Spleen (tissue), 11 donors: ENCODE data around the gene NTF4. TPM values are rescaled to one million over a fixed set of nuclear protein-coding genes. Genes with fewer than 3 reads are reported as not detected.

Experiments used
- DNase-seq: peaks from one replicate; pipeline ENCODE4 v3.0.0-alpha.2; 2020
- H3K27ac ChIP-seq, 8 donors: fragments of 200-600 bp; sonication (generic) in 7 of 8; 1 replicate in 4 of 8; 2 replicates in 4 of 8; pipeline versions ENCODE4 v1.5.0 to v1.8.0; 2016 to 2021; ENCODE audit warnings: inconsistent platforms in 4 of 8, mild to moderate bottlenecking in 4 of 8, moderate library complexity in 1 of 8
- H3K27me3 ChIP-seq, 7 donors: fragments of 200-600 bp; sonication (generic) in 6 of 7; replicated peaks in 1 of 7; 1 replicate in 4 of 7; 2 replicates in 3 of 7; pipeline versions ENCODE4 v1.5.0 to v1.8.0; 2016 to 2021; ENCODE audit warnings: inconsistent platforms in 3 of 7, mild to moderate bottlenecking in 1 of 7
- H3K36me3 ChIP-seq, 6 donors: fragments of 200-600 bp; sonication (generic) in 5 of 6; 1 replicate in 4 of 6; 2 replicates in 2 of 6; pipeline versions ENCODE4 v1.5.0 to v1.8.0; 2016 to 2021; ENCODE audit warnings: inconsistent platforms in 2 of 6
- H3K4me1 ChIP-seq, 6 donors: fragments of 200-600 bp; sonication (generic) in 5 of 6; 1 replicate in 3 of 6; 2 replicates in 3 of 6; pipeline versions ENCODE4 v1.5.0 to v1.8.0; 2016 to 2021; ENCODE audit warnings: inconsistent platforms in 3 of 6
- H3K4me3 ChIP-seq, 8 donors: fragments of 200-600 bp; sonication (generic) in 7 of 8; 1 replicate in 4 of 8; 2 replicates in 4 of 8; pipeline versions ENCODE4 v1.5.0 to v1.8.0; 2016 to 2021; ENCODE audit warnings: inconsistent platforms in 4 of 8, mild to moderate bottlenecking in 4 of 8, moderate library complexity in 2 of 8
- H3K9me3 ChIP-seq, 8 donors: fragments of 200-600 bp; sonication (generic) in 7 of 8; 1 replicate in 4 of 8; 2 replicates in 4 of 8; pipeline versions ENCODE4 v1.5.0 to v1.8.0; 2016 to 2021; ENCODE audit warnings: inconsistent platforms in 4 of 8
- POLR2A ChIP-seq, 3 donors: fragments of 450-650 bp; IDR thresholded peaks; one replicate each; pipeline ENCODE4 v1.5.1; 2017; ENCODE audit warnings: antibody characterized with exemption in 3 of 3, mild to moderate bottlenecking in 1 of 3
- POLR2AphosphoS5 ChIP-seq, 3 donors: sonication (generic); formaldehyde crosslinking; IDR thresholded peaks; one replicate each; pipeline ENCODE4 v1.5.1; 2017; ENCODE audit warnings: antibody characterized with exemption in 3 of 3
- WGBS, 5 donors: extraction: QIAGEN DNeasy Blood & Tissue Kit in 3 of 5; methylation state at CpG; one replicate each; pipeline versions ENCODE4 v1.1.5 to v1.1.7; 2013 to 2018; 5-methylcytosine and 5-hydroxymethylcytosine counted together
- intact Hi-C: fragments of 100-400 bp; cut with DNase I; formaldehyde crosslinking; loops from one replicate; pipeline ENCODE4 v1.15.0; 2023; ENCODE audit warnings: low total_unique reads
- polyA plus RNA-seq, 3 donors: library from polyadenylated mRNA; stranded (reverse); fragments of 200-250 nt; gene quantifications; one replicate each; pipeline ENCODE4 v1.2.1, GENCODE V29; 2013
- total RNA-seq, 7 donors: library from RNA; depleted of rRNA in 3 of 7; stranded (reverse); fragments of >200 nt in 3 of 7; fragmentation: NEBNext Ultra II Directional in 4 of 7; extraction: Animal tissue kit (Norgen Biotek cat#: 25700) in 4 of 7; gene quantifications; one replicate each; pipeline versions ENCODE4 v1.1.0 to v1.2.1, GENCODE V29; 2016 to 2021
- TF ChIP-seq, protein P1 (sequence below), 11 experiments: fragments of 200-600 bp in 7 of 11; fragments of 450-650 bp in 4 of 11; sonication (generic) in 4 of 11; IDR thresholded peaks in 8 of 11; conservative IDR thresholded peaks in 3 of 11; 1 replicate in 7 of 11; 2 replicates in 4 of 11; pipeline versions ENCODE4 v1.4.0 to v1.8.0; 2016 to 2021; ENCODE audit warnings: antibody characterized with exemption in 11 of 11, inconsistent platforms in 4 of 11, mild to moderate bottlenecking in 1 of 11
- donor health status: healthy with polysubstance abuse.
- donor health status: DM: no; HTN: no; CAD: no; lungs with moderate emphysema.
- donor health status: DM: no; HTN: no; CAD: no.
- donor health status: Bipolar disorder and iron deficiency.
- donor health status: healthy.
- donor health status: DM: no; HTN: no; CAD: no.
- donor health status: DM: yes; HTN: yes; CAD: no.

NTF4 gene
- total and polyA plus RNA-seq, 10 donors = not detected

DNA sequence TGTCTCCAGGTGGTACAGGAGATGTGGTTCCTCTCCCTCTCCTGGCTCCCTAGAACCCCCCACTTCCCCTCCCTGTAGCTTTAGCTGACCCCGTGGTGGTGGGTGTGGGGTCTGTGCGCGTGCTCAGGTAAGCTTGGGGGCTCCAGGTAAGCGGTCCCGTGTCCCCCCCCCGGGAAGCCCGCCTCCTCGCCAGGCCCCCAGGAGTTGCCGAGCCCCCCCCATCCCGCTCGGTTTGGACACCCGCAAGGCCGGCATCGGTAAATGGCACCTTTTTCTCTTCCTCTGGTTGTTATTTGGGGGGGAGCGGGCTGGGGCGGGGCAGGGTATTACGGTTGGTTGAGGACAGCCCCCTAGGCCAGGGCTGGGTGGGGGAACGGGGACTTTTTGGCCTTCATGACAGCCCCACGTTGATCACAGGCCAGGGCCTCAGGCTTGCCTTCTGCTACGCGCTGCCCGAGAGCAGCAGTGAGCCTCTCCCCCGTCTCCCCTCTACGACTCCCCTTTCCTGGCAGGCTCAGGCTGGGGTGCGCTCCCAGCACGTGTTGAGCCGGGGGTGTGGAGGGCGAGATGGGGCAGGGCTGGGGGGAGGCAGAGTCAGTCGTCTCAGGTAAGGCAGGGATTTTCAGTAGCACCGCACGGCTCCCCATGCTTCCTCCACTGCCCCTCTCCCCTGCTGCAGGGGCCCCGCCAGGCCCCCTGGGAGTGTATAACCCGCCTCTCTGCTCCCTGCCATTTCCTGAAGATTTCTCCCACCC, 38.9 kb upstream of the NTF4 start:
- TF ChIP-seq, protein P1, sequence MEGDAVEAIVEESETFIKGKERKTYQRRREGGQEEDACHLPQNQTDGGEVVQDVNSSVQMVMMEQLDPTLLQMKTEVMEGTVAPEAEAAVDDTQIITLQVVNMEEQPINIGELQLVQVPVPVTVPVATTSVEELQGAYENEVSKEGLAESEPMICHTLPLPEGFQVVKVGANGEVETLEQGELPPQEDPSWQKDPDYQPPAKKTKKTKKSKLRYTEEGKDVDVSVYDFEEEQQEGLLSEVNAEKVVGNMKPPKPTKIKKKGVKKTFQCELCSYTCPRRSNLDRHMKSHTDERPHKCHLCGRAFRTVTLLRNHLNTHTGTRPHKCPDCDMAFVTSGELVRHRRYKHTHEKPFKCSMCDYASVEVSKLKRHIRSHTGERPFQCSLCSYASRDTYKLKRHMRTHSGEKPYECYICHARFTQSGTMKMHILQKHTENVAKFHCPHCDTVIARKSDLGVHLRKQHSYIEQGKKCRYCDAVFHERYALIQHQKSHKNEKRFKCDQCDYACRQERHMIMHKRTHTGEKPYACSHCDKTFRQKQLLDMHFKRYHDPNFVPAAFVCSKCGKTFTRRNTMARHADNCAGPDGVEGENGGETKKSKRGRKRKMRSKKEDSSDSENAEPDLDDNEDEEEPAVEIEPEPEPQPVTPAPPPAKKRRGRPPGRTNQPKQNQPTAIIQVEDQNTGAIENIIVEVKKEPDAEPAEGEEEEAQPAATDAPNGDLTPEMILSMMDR (IDR thresholded peaks at IDR 0.05 in 8 of 11, conservative IDR thresholded peaks at IDR 0.05 in 3 of 11) = no peak
- TF ChIP-seq POLR2A (IDR thresholded peaks at IDR 0.05) (no peak), POLR2AphosphoS5 (IDR thresholded peaks at IDR 0.05) (no peak)
- no peak for DNase-seq

DNA sequence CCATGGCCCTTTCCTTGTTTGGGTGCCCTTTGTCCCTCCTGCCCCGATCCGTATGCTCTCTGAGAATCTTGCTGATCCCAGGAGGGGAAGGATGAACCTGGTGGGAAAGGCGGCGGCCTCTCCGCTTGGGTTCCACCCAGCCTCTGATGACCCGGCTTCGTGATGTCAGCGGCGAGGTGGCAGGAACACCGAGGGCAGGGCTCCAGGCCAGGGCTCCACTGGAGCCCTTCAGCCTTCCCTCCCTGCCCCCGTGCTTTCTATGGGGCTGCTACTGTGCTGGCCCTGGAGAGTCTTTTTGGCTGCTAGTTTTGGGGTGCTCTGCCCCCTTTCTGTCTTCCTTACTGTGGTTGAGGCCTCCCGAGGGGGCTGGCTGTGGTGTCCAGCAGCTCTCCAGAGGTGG, 37.7 kb upstream of the NTF4 start:
- DNase-seq = no peak
- H3K4me3 ChIP-seq = no peak overlapping the region
- 86 to 97% (median 93%) methylated on average over 9 to 12 of the region's 12 CpGs for WGBS, 5 donors
- H3K36me3 ChIP-seq = peaks cover 5 to 100% (median 95%) of the 10 kb centered on the region in 6 donors
- peaks cover 0 to 30% (median 5%) of the 10 kb centered on the region in 6 donors for H3K4me1 ChIP-seq
- intact Hi-C loops = no loop called here
- TF ChIP-seq POLR2A (IDR thresholded peaks at IDR 0.05) (no peak), POLR2AphosphoS5 (IDR thresholded peaks at IDR 0.05) (peak in 1 of 3 donors; percentile 42)
- no peak overlapping the region for H3K27ac ChIP-seq
- H3K27me3 ChIP-seq = no peaks in the 10 kb centered on the region
- H3K9me3 ChIP-seq = no peaks in the 10 kb centered on the region

More for the DNA sequence above, 38.9 kb upstream of the NTF4 start:
- Histone ChIP-seq H3K27ac (no peak overlapping the region), H3K36me3 (peaks cover under 1 to 100% (median 97%) of the 10 kb centered on the region in 6 donors), H3K4me1 (peaks cover 0 to 20% (median 0%) of the 10 kb centered on the region in 6 donors), H3K4me3 (no peak overlapping the region), H3K9me3 (no peaks in the 10 kb centered on the region), H3K27me3 (no peaks in the 10 kb centered on the region)
- intact Hi-C loops = no loop called here
- WGBS, 5 donors = 78 to 87% (median 84%) methylated on average over 26 to 33 of the region's 33 CpGs

DNA sequence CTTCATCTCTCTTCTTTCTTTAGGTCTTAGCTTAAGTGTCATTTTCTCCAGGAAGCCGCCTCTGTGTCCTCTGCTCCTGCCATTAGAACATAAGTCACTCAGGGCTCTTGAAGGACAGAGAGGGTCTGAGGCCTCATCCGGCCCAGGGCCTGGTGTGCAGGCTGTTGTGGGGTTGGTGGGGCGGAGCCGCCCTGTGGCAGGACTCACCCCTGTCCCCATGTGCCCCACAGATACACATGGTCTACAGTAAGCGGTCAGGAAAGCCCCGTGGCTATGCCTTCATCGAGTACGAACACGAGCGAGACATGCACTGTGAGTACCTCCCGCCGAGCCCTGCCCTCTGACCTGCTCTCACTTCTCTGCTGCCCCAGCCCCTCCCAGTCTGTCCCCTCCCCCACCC, 36.5 kb upstream of the NTF4 start:
- Histone ChIP-seq H3K9me3 (no peaks in the 10 kb centered on the region), H3K4me3 (no peak overlapping the region), H3K4me1 (peaks cover 0 to 35% (median 7%) of the 10 kb centered on the region in 6 donors), H3K27ac (no peak overlapping the region), H3K27me3 (no peaks in the 10 kb centered on the region), H3K36me3 (peaks cover 5 to 100% (median 96%) of the 10 kb centered on the region in 6 donors)
- 81 to 92% (median 90%) methylated on average over 12 of the region's 12 CpGs for WGBS, 5 donors
- intact Hi-C loops = no loop called here
- DNase-seq = no peak
- peak in 2 of 3 donors; percentile 14 to 50 for TF ChIP-seq POLR2AphosphoS5 (IDR thresholded peaks at IDR 0.05)
- TF ChIP-seq, protein P1 (IDR thresholded peaks at IDR 0.05 in 8 of 11, conservative IDR thresholded peaks at IDR 0.05 in 3 of 11) = no peak

DNA sequence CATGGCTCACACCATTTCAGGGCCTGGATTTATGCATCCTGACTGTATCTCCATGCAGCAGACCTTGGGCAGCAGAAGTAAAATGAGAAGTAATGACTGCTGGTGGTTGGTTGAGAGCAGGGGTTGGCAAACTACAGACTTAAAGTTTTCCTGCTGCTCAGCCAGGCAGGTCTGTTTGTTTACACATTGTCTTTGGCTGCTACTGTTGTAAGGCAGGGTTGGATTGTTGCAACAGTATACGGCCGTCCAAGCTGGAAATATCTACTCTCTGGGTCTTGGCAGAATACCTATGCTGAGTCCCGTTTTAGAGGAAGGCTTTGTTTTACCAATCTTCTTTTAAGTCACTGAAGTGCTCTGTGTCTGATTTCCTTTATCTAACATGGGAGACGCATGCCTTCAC, 34.2 kb upstream of the NTF4 start:
- Histone ChIP-seq H3K36me3 (peaks cover 5 to 100% (median 95%) of the 10 kb centered on the region in 6 donors), H3K9me3 (no peaks in the 10 kb centered on the region), H3K4me3 (no peak overlapping the region), H3K27ac (no peak overlapping the region), H3K27me3 (no peaks in the 10 kb centered on the region), H3K4me1 (peaks cover 0 to 49% (median 15%) of the 10 kb centered on the region in 6 donors)
- no peak for DNase-seq
- WGBS, 5 donors = 87 to 98% (median 90%) methylated on average over 4 of the region's 4 CpGs
- TF ChIP-seq POLR2A (IDR thresholded peaks at IDR 0.05) = no peak
- TF ChIP-seq, protein P1 (IDR thresholded peaks at IDR 0.05 in 8 of 11, conservative IDR thresholded peaks at IDR 0.05 in 3 of 11) = no peak
- TF ChIP-seq POLR2AphosphoS5 (IDR thresholded peaks at IDR 0.05) = no peak
- intact Hi-C loops = loop anchor here (10.0 kb wide), 1 partner anchor 46 kb away; no protein-coding TSS in a partner anchor
